ENCODE results near the gene PLA2G6. TPM values are rescaled to one million over a fixed set of nuclear protein-coding genes. Genes with fewer than 3 reads are reported as not detected.

The PLA2G6 gene
- total and polyA plus RNA-seq, 8 donors = 6.0 to 68.3 (median 25.8) TPM

- intact Hi-C loops (cut with DNase I; ENCODE audit: low total_unique reads) = no loop called here
- Histone ChIP-seq H3K27me3 (no peaks in the 10 kb centered on the region), H3K4me3 (no peak overlapping the region), H3K4me1 (peaks cover 0 to 4% (median 0%) of the 10 kb centered on the region in 4 donors), H3K9me3 (no peaks in the 10 kb centered on the region), H3K27ac (no peak overlapping the region), H3K36me3 (peaks cover 0 to 88% (median 46%) of the 10 kb centered on the region in 4 donors)
- WGBS, 5 donors = 78 to 87% (median 84%) methylated on average over 5 of the region's 5 CpGs
- DNase-seq = no peak
- TF ChIP-seq EP300 (IDR thresholded peaks at IDR 0.05) (no peak), CTCF (IDR thresholded peaks at IDR 0.05) (no peak), POLR2A (IDR thresholded peaks at IDR 0.05) (no peak), POLR2AphosphoS5 (IDR thresholded peaks at IDR 0.05) (no peak)
Observed at GRCh38 chr22:38138961-38139360, 42.7 kb downstream of the PLA2G6 start.

GRCh38 chr22:38137876-38138687, 43.5 kb downstream of the PLA2G6 start:
- Histone ChIP-seq H3K4me3 (no peak overlapping the region), H3K27ac (no peak overlapping the region), H3K4me1 (peaks cover 0 to 4% (median 0%) of the 10 kb centered on the region in 4 donors), H3K9me3 (no peaks in the 10 kb centered on the region), H3K27me3 (no peaks in the 10 kb centered on the region), H3K36me3 (peaks cover 0 to 88% (median 53%) of the 10 kb centered on the region in 4 donors)
- 92 to 96% (median 93%) methylated on average over 9 of the region's 9 CpGs for WGBS, 5 donors
- no peak for DNase-seq
- intact Hi-C loops (cut with DNase I; ENCODE audit: low total_unique reads) = no loop called here
- no peak for TF ChIP-seq POLR2AphosphoS5 (IDR thresholded peaks at IDR 0.05)
- no peak for TF ChIP-seq EP300 (IDR thresholded peaks at IDR 0.05)

- Histone ChIP-seq H3K9me3 (no peaks in the 10 kb centered on the region), H3K4me1 (peaks cover 0 to 4% (median 0%) of the 10 kb centered on the region in 4 donors), H3K27me3 (no peaks in the 10 kb centered on the region), H3K27ac (no peak overlapping the region), H3K4me3 (no peak overlapping the region), H3K36me3 (peaks cover 2 to 92% (median 65%) of the 10 kb centered on the region in 4 donors)
- DNase-seq = no peak
- intact Hi-C loops (cut with DNase I; ENCODE audit: low total_unique reads) = no loop called here
- 92 to 100% (median 100%) methylated on average over 1 of the region's 1 CpG for WGBS, 5 donors
- TF ChIP-seq EP300 (IDR thresholded peaks at IDR 0.05) (no peak), CTCF (IDR thresholded peaks at IDR 0.05) (no peak), POLR2A (IDR thresholded peaks at IDR 0.05) (no peak), POLR2AphosphoS5 (IDR thresholded peaks at IDR 0.05) (no peak)
Observed at GRCh38 chr22:38136607-38137006, 45.0 kb downstream of the PLA2G6 start.

- WGBS, 5 donors = 81 to 88% (median 86%) methylated on average over 4 of the region's 4 CpGs
- TF ChIP-seq CTCF (IDR thresholded peaks at IDR 0.05) (no peak), EP300 (IDR thresholded peaks at IDR 0.05) (no peak), POLR2AphosphoS5 (IDR thresholded peaks at IDR 0.05) (no peak), POLR2A (IDR thresholded peaks at IDR 0.05) (no peak)
- no peak overlapping the region for H3K27ac ChIP-seq
- no peaks in the 10 kb centered on the region for H3K9me3 ChIP-seq
- peaks cover 2 to 87% (median 71%) of the 10 kb centered on the region in 4 donors for H3K36me3 ChIP-seq
- no peaks in the 10 kb centered on the region for H3K27me3 ChIP-seq
- intact Hi-C loops (cut with DNase I; ENCODE audit: low total_unique reads) = no loop called here
- DNase-seq = no peak
- no peak overlapping the region for H3K4me3 ChIP-seq
- H3K4me1 ChIP-seq = peaks cover 0 to 4% (median 0%) of the 10 kb centered on the region in 4 donors
Observed at GRCh38 chr22:38135133-38135706, 46.4 kb downstream of the PLA2G6 start.

Data from stomach (tissue), 9 donors.